ENCODE measurements around the gene RNASE11. TPM values are rescaled to one million over a fixed set of nuclear protein-coding genes. Genes with fewer than 3 reads are reported as not detected.
A peak's percentile ranks its signal among the peaks of the same experiment; 100 is the strongest.
"Not testable (repeated sequence)": the region's sequence is repeated elsewhere in the genome, so short reads cannot be mapped to it uniquely, and the experiment has no call there.

The RNASE11 gene
- total RNA-seq (2014; rRNA removed; shearing (Covaris generic)), result not detected in 2 replicates

DNA sequence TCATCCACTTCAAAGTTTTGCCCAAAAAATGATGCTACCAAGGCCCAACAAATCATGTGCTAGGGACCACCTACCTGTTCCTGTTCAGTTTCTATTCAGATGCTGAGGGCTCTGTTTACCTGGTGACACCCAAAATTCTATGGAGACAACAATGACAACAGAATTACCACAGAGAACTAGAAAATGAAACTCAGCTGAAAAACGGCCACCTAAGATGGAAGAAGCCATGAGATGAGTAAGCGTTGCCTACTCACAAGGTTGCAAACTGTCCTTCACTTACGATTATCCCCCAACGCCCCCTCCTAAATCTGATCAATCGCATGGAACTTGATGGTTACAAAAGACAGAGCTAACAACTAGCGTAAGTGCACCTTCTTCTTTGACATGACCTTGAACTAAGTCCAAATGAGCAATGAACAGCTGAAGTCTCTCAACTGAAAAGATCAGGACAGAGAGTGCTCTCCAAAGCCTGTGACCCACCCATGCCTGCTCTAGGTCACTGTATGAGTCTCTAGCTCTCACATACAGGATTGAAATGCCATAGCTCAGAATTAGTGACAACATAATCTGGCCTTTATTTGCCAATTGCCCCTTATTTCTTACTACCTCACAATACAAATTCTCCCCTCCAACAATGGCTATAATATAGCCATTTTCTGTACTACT lies at the start of gene RNASE11:
Gene RNASE11 (minus strand): TSS at position 513 of the 666 bp plus-strand sequence.
- DNase-seq (ENCODE audit: low spot score), result no peak

DNA sequence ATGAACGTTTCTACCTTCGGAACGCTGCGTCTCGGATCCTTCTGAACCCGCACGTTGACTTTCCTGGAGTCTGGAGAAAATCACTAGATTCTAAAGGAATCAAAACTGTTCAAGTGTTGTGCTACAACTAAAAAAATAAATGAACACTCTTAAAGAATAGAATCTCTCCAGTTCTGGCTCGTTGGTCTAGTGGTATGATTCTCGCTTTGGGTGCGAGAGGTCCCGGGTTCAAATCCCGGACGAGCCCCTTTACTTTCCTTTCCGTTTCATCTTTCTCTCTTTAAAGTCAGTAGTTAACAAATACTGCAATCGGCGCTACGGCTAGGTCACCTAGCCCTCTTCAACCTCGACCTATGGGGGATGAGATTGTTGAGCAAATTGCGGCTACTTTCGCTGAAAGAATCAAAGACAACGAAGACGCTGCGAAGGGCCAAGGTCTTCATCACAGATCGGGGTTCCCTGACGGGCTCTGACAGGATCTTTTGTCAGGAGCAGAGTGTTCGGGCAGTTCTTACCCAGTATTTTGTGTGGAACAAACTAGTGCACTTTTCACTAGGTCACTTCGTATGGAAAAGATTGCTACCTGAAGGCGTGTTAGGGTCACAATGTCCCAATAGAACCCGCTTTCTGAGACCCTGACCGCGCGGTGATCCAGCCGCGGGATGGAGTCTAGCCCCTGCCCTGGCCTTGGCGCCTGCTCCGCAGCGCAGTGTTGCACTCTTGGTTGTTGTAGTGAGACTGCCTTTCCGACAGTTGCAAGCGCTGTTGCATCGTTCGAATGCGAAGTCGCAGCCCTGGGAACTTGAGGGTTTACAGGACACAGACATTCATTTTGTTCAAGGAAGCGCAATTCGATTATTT lies 45.3 kb upstream of the RNASE11 start:
- peak; percentile 73 for DNase-seq (ENCODE audit: low spot score)

DNA sequence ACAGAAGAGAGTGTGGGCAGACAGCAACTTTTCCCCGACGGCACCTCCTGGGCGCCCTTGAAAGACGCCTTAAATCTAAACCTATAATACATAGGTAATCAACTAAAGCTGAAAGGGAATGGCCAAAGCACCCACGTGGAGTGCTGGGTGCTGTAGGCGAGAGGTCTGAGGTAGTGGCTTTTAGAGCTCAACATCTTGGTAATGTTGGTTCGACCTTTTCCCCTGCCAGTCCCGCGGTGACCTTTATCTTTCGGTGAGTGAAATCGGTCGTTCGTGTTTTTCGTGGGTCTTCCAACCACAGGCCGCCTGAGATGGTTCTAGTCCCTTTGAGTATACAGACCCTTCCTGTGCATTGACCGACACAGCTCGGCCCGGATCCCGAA lies 44.6 kb upstream of the RNASE11 start:
- DNase-seq (ENCODE audit: low spot score), result peak; percentile 36

DNA sequence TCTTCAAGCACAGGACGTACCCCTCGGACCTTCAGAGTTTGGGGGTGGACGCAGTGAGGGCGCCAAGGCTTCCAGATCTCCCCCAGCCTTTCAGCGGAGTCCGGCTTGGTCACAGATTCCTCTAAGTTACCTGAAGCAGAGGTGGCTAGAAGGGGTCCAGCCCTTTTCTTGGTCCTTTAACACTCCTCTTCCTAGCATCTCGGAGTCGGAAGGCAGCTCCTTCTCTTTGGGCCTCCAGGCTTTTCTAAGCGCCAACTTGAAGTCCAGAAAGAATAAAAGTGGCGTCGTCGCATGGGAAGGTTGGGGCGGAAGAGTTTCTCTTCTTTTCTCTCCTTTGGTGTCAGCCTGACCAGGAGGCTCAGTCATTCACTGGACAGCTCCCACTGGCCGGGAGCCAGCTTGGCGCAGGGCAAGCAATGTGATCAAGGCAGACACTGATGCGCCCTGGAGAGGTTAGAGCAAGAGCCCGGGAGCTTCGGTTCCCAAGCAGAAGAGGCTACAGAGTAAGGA lies 44.1 kb upstream of the RNASE11 start:
- DNase-seq (ENCODE audit: low spot score), result peak; percentile 69

DNA sequence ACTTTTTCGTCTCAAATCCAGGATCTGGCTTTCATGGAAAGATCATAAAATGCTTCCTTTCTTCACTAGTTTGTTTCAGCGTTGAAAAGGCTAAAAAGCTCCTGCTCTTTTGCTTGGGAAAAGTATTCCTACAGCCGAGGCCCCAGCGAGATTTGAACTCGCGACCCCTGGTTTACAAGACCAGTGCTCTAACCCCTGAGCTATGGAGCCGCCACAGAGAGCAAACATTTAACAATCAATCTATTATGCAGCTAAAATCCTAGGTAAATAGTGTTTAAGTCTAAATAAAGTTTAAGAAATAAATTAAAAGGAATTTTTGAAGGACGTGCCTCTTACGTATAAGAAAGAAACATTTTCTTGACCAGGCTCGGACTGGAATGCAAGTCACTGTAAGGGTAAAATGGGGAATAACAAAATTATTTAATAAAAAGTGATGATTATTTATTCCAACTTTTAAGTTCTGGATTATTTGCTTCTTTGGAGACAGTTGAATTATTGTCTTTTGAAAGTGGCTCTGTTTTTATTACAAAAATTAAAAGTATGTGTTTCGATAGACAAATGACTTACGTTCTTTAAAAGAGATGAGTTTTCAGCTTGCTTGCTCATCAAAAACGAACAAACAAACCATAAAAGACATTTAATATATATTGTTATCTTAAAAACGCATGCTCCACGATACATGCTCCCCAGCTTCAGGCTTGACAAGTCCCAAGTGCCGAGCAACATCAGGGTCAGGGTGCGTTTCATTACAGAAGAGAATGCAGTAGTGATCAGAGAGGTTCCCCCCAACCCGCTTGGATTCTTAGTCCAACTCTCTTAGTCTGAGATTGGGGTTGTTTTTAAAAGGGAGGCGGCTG lies 43.5 kb upstream of the RNASE11 start:
- DNase-seq (ENCODE audit: low spot score), result peak; percentile 66

DNA sequence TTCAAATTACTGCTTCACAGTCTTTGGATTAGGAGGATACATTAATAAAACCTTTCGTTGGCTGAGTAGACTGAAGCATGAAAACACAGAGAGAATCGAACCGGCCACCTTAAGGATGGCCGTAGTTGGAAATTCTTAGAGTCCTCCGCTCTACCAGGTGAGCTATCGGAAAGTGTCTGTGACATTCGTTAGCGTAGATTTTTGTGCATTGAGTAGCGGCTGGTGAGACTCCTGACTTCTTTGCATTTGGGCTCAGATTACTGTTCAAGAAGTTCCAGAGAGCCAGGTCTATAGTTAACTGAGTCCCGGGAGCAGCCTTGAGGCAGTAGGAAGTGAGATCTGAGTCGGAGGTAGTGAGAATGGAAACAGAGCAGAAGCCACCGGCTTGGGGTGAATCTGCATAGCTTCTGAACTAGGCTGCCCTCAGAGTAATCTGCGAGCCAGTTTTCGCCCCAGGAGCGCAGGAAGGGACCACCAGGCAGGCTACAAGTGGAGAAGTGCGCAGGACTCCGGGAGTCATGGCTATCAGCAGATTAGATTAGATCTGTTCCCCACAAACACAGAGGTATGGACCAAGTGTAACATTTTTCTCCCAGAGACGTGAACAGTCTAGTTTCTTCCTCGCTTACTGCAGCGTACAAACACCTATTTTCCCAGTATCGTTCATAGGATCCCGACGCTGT lies 42.7 kb upstream of the RNASE11 start:
- DNase-seq (ENCODE audit: low spot score), result peak; percentile 77

DNA sequence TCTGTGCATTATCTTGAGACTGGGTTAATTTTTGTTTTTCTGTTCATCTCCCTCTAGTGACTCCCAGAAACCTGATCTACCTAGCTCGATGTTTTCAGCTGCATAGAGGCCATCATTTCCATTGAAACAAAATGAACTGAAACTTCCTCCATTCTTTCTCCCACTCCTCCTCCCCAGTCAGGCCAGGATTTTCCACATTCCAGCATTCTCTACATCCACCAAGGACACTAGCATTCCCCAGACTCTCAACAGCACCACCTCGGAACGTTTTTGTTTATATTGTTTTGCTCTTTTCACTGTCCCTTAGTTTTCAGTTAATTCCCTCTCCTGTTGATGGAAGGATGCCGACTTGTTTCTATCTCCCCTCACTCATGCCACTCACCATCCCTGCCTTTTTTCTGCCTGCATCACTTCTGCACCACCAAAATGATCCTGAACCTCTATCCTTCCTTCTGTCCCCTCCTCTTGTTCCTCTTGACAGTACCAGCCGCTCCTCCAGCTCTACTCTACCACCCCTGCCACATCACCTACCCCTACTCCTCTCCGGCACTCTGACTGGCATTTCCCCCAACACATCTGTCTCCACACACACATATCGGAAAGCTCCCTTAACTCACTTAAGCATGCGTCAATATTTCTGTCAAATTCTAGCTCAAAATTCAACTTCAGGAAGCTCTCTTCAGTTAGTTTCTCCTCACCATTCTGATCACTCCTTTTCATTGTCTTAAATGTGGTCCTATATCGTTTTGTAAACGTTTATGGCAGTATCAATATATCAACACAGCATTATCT lies 40.5 kb upstream of the RNASE11 start:
- DNase-seq (ENCODE audit: low spot score), result no peak

DNA sequence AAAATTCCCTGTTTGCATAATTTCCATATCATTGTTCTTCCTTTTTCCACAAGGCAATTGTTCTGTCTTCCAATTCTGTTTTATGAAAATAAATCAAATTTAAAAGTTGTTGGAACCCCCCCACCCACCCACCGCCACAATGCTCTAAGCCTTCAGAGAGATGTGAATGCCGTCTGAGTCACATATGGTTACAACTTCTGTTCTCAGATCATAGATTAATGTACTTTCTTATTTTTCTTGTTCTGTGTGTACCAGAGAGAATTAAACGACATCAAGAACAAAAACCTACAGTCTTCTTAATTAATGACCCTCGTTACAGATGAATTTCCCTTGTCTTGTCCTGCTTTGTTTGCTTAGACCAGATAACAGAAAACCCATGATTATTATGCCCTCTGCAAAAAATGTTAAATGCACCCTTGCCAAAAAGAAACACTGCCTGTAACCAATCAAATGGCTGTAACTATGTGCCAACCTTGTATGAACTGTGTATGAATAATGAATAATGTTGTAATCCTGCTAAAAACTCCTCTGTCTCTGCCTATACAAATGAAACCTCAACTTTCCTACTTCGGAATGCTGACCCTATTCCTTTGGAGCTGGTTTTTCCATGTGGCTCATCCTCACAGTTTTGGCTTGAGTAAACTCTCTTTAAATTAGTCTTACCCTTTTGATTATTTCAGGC lies 39.7 kb upstream of the RNASE11 start:
- no peak for DNase-seq (ENCODE audit: low spot score)

DNA sequence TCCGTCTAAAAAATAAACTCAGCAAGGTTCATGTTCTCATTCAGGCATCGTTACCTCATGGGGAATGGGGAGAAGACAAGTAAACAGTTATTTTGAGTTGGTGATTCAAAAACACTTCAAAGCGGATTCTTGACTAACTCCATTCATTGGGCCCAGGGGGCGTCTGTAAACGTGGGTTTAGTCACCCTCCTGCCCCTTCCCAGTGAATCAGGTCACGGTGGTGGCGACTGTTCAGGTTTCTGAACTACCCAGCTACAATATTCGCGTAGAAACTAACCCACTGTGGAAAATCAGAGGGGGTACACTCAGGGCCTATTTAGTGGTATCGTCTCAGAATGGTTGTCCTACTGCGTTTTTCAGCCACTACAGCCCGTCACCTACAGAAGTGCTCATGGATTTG lies 38.5 kb upstream of the RNASE11 start:
- no peak for DNase-seq (ENCODE audit: low spot score)

DNA sequence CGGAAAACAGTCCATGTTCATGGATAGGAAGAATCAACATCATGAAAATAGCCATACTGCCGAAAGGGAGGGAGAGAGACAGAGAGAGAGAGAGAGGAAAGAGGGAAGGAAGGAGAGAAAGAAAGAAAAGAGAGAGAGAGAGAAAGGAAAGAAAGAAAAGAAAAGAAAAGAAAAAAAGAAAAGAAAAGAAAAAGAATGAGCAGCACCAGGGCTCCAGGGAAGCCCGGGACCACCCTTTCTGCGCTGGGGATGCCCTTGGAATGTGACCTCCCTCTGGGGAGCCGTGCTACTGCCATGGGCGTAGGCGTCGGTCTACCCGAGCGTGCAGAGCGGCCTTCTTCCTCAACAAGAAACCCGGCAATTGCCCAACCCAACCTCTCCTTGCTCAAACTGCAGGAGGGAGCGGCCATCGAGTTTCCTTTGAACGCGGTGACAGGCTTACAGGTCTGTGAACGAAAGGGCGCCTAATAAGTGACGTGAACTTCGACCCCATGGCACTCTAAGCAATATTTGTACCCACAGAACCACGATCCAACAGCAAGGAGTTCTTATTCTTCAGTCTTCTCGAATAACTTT lies 36.8 kb upstream of the RNASE11 start:
- peak; percentile 70 for DNase-seq (ENCODE audit: low spot score)

DNA sequence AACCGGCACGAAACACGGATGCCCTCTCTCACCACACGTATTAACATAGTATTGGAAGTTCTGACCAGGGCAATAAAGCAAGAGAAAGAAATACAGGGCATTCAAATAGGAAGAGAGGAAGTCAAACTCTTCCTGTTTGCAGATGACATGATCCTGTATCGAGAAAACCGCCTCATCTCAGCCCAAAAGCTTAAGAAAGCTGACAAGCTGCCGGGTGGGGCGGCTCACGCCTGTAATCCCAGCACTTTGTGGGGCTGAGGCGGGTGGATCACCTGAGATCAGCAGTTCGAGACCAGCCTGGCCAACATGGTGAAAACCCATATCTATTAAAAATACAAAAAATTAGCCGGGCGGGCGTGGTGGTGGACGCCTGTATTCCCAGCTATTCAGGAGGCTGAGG lies 36.0 kb upstream of the RNASE11 start:
- DNase-seq (ENCODE audit: low spot score), result no peak

DNA sequence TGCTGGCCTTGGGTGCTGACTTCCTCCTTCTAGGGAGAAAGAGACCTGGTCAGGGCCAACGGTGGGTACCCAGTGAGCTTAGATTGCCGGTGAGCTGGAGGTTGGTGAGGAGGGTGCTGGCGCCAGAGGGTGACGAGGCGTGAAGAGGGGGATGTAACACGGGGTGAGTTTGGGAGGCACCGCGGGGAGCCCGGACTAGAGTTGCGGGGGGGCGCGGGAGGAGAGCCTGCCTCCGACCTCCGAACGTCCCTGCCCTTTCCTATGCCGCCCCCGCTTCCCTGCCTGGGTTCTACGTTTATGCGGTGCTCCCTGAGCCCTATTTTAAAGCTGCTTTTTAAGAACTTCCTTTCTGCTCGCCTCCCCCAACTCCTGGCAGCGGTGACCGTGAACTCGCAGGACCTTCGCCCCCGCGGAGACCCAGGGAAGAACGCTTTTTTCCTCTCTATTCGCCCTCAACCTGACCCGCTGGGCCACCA lies 35.1 kb upstream of the RNASE11 start:
- DNase-seq (ENCODE audit: low spot score), result no peak

DNA sequence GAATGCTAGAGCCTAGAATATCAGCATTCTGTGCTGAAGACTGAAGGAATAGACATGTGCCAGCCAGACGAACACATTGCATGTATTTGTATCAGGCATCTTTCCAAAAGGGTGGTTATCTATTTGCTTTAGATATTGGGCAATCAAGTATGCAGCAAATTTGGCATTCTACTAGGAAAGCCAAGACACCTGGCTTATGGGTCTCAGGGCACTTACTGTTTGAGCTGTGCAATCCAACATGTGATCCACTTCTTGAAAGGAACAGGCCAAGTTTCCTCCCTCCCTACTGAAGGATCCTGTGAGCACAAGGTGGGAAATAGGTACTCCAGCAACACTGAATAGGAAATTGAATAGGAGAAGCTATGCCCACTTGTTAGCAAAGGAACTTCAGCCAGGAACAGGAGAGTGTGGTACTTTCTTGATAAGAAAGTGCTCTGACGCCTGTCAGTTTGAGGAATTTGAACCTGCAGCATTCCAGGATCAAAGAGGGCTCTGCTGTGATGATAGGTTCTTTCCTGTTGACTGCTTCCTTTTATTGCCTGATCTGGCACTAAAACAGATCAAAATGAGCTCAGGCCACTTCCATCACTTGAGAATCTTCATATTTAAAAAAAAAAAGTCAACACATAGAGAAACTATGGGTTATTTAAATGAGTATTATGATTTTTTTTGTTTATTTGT lies 33.1 kb upstream of the RNASE11 start:
- no peak for DNase-seq (ENCODE audit: low spot score)

DNA sequence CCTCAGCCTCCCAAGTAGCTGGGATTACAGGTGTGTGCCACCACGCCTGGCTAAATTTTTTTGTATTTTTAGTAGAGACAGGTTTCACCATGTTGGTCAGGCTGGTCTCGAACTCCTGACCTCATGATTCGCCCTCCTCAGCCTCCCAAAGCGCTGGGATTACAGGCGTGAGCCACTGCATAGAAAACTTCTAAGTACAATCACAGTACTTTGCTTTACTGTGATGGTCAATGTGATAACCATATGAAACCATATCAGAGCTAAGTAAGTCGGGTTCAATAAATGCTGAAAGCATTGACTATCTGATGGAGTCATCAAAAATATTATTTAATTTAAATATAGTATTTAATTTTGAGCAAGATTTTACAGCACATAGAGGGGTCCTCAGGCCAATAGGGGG lies 31.9 kb upstream of the RNASE11 start:
- not testable (repeated sequence) for DNase-seq (ENCODE audit: low spot score)

DNA sequence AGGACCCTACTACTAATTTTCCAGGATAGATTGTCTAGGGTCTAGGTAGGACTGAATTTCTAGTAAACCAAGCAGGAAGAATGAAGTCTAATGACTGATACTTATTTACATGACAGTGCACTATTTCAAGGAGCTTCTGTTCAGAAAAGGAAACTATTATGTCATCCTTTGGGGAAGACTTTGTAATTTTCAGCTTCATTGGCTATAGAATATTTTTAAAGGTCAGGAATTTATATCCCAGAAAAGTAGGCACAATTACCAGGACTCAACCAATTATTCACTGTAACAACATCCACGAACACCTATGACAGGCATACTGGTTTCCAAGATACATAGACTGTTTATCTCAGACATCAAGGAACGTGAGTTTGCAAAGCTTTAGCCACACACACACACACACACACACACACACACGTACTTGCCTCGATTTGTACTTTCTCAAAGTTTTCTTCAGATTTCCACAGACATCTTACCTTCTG lies 30.5 kb upstream of the RNASE11 start:
- no peak for DNase-seq (ENCODE audit: low spot score)

DNA sequence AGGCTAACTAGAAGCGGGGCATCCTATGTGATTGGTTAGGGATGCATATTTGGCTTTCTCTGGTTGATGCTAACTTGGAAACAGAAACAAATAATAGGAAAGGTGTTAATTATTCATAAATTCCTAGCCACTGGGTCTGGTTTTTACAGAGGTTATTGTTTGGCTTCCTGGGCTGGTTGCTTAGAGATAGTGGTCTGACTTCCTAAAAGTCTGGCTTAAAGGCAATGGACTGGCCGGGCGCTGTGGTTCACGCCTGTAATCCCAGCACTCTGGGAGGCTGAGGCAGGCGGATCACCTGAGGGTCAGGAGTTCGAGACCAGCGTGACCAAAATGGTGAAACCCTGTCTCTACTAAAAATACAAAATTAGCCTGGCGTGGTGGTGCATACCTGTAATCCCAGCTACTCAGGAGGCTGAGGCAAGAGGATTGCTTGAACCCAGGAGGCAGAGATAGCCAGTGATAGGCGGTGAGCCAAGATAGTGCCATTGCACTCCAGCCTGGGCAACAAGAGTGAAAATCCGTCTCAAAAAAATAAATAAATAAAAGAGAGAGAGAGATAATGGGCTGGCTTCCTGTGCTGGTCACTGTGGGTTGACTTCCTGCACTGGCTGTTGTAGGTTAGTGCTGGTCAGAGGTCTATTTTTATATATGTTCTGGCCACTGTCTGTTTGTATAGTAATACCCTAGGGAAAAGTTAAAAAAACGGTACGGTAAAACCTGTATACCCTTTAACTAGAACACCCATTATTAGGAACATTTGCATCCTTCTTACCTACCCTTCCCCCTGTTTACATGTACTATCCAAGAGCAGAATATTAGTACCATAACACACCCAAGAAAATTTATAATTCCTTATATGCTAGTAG lies 29.6 kb upstream of the RNASE11 start:
- no peak for DNase-seq (ENCODE audit: low spot score)

DNA sequence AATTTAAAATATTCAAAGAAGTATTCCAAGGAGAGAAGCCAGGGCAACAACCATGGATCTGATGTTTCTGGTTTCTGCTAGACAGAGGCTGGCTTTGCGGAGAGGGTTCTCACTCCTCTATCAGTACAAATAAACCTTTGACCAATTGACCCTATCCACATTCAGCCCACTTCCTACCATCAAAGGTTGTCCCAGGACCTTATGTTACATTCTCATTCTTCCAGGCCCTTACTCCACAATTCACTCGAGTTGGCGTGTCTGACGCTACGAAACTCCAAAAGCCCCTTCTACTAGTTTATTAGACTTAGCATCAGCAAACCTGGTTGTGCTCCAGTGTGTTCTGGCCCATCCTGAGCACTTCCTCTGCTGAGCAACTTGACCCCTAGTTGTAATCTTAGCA lies 28.2 kb upstream of the RNASE11 start:
- DNase-seq (ENCODE audit: low spot score), result no peak

Data from HT-29 (cell line).